NCI-H524 (cell line): ENCODE results near the gene GAK.

Experiments used
- DNase-seq, 2 experiments: peaks; one replicate each; lab custom pipeline; 2025; lab: John Stamatoyannopoulos, UW

The GAK gene

DNA sequence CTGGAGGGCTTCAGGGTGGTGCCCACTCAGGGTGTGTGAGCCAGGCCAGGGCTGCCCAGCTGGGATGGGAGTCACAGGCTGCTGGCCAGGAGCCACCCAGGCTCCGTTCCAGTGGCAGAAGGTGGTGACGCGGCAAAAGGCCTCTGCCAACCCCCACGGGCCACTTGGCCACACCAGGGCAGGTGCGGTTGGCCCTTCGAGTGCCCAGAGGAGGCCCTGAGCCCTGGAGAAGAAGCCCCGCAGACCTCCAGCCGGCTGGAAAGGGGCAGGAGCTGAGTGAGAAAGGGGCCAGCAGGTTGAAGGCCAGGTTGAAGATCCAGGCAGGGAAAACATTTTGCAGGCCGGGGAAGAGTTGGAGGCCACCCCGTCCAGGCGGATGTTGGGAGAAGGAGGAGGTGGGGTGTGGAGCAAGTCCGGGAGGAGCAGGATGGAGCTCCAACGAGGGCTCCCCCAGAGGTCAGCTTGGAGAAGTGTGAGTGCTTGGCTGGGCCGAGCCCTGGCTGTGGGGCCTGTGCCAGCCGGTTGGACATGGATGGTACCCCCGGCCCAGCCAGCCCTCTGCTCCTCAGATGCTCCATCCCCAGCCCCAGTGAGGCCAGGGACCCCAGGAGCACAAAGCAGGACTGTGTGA lies 103.4 kb downstream of the GAK start:
- no peak for DNase-seq

DNA sequence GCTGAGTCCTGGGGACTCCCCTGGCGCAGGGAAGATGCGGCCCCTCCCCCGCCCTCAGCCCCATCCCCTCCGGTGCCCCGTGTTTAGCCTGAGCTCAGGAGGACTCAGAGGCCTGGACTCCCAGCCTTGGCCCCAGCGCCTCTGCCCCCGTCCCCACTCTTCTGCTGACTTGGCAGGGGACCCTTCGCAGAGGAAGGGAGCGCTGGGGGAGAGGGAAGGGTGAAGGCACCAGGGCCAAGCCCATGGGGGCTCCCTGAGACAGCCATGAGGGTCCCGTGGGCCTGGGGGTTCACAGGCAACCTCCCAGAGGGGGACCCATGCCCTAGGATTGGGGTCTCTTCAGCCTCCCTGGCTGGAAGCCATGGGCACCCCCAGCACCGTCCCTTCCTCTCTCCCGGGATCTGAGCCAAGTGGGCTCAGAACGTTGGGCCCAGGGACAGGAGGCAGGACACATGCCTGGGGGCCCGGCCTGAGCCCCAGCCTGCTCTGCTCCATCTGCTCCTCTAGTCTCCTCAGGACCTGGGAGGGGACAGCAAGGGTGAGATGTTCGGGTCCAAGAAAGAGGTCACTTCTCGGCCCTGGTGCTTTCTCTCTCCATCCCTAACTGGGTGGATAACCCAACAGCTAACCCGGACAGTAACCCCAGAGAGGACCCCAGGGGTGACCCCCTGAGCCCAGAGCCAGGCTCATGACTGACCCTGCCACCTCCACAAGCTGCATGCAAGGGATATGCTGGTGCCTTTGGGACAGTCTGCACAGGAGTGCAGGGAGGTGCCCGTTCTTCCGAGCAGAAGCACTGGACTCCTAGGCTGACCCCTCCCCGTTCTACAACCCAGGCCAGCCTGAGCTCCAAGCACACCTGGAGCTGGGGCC lies 104.7 kb downstream of the GAK start:
- DNase-seq: peak in 1 of 2 experiments; percentile 31

DNA sequence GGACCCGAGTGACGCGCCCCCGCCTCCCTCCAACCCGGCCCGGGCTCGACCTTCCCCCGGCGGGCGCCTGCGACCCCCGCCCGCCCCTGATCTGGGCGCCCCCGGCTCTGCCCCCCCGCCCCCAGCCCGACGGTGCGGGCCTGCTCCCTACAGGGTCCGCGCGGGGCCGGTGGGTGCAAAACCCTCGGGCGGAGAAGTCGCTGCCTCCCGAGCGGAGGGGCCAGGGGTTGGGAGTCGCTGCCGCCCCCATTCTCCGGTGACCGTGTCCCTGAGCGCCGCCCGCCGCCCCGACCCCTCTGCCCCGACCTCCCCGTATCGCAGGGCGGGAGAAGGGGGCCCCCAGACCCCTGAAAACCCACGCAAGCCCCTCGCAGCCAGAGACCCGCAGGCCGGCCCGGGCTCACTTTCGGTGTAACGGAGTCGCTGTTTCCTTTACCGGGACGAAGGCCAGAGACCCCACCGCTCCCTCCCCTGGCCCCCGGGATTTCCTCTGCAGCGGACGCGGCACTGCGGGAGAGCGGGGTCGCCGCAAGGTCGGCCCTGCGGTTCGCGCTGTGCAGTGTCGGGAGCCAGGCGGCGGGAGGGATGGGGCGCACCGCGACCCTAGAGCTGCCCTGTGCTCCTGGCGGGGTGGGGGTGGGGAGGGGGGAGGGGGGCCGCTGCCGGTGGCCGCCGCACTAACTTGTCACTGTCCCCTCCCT lies 105.5 kb downstream of the GAK start:
- no peak for DNase-seq

DNA sequence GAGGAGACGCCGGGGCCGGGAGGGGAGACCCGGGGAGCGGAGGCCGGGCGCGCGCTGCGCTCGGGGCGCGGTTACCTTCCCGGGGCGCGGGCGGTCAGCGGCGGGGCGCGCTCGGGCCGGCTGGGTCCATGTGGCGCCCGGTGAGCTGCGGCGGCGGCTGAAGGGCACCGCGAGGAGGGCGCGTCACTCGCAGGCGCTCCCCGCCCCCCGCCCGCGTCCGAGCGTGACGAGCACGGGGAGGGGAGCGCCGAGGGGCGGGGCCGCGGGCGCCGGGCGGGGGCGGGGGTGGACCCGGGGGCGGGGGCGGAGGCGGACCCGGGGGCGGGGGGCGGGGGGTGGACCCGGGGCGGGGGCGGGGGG lies 106.2 kb downstream of the GAK start, which contains the start of gene CPLX1:
CPLX1 (minus strand) TSS at position 159 of the 360 bp plus-strand sequence. CDS start 1,607 bp downstream, outside the sequence.
- peak in 1 of 2 experiments; percentile 60 for DNase-seq

DNA sequence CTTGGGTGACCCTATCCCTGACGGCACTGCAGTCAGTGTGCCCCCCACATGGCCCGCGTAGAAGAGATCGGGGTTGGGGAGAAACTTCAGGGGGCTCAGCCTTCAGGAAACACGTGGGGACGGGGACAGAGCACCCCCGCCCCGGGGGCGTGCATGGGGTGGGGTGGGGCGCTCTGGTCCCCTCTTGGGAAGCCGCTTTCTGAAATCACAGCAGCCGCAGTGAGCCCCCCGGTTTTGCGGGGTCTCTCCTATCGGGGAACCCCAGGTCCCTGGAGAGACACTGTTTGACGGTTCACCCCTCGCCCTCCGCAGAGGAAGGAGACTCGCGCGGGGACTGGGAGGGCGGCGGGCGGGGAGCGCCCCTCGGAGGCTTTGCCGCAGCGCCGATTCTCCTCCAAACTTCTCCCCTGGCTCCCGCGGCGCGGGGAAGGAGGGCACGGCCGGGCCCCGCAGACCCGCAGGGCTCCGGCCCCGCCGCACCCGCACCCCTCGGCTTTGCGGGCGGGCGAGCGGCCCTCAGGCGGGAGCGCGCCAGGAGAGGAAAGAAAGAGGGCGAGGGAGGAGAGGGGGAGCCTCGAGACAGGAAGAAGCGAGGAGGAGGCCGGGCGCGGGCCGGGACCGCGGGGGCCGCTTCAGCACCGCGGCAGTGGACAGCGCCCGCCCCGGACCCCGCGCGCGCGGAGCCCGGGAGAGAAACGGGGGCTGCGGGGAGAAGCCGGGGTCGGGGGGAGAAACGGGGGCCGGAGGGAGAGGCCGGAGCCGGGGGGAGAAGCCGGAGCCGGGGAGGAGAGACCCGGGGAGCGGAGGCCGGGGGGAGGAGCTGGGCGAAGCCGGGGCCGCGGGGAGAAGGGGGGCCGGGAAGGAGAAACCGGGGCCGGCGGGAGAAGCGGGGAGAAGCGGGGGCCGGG lies 106.8 kb downstream of the GAK start:
- DNase-seq: no peak

DNA sequence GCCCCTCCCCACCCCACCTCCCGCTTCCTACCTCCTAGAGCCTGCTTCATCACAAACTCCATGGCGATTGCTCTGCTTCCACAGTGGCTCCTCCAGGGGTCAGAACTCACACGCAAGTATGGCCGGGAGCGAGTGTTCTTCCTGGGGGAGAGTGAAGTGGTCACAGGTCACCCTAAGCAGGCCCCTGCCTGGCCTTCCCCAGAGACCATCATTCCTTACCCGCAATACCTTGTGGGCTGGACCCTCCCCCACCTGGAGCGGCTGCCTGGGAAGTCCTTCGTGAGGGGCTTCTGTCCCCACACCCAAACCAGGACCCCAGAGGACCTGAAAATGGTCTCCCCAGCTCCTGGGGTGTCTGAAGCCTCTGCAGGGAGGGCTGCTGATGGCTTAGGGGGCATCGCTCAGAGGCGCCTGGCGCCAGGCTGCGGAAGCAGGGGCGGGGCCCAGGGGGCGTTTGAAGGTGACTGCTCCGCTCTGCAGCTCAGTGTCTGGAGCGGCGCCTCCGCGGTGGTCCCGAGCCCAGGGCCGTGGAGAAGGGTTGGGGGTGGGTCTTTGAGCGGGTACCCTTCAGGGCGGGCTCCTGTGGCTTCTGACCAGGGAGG lies 107.6 kb downstream of the GAK start:
- no peak for DNase-seq

DNA sequence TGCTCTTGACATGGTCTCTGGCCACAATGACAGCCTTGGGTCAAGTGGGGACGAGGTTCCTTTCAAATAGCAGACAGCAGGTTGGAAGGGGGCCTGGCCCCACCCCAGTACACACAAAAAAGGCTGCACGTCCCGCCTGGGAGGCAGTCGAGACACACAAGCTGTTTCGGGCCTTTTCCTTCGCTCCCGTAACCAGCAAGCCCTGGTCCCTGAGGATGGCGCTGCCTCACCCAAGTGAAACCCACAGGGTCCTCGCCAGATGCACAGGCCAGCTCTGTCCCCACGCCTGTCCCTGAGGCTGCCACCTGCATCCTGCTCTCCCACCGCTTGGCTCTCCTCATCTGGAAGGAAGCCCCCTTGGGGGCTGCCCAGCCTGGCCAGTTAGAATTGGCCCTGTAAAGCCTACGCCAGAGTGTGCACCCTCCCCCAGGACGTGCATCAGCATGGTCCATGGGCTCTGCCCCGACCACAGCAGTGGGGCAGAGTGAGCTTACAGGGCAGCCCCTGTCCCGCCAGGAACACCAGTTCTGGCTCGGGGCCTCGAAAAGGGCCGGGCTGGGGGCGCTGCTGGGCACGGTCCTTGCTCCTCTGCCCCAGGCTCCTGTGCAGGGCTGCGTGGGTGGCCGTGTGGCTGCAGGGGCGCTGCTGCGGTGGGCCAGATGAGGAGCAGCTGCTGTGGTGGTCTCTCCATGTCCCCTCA lies 108.2 kb downstream of the GAK start:
- DNase-seq: no peak

DNA sequence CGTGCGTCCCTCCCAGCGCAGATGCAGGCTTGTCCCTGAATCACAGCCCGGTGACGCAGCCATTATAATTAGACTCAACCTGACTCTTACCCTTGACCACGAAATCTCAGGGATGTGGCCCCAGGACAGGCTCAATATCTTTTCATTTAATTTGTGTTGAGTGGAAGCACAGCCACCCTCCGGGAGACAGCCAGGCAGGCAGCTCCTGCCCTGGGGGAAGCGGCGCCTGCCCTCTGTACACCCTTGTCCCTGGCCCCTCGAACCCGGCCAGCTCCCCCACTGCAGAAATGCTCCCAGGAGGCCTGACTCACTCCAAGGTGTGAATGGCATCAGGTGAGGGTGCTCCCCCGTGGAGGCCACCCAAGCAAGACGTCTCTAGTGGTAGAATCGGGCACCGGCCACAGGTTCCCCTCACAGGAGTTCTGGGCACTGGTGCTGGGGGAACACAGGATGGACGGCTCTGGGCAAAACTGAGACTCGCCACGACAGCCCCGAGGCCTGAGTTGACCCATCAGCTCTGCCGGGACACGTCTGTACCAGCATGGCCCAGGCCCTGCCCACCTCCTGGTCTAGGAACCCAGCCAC lies 108.8 kb downstream of the GAK start:
- no peak for DNase-seq

DNA sequence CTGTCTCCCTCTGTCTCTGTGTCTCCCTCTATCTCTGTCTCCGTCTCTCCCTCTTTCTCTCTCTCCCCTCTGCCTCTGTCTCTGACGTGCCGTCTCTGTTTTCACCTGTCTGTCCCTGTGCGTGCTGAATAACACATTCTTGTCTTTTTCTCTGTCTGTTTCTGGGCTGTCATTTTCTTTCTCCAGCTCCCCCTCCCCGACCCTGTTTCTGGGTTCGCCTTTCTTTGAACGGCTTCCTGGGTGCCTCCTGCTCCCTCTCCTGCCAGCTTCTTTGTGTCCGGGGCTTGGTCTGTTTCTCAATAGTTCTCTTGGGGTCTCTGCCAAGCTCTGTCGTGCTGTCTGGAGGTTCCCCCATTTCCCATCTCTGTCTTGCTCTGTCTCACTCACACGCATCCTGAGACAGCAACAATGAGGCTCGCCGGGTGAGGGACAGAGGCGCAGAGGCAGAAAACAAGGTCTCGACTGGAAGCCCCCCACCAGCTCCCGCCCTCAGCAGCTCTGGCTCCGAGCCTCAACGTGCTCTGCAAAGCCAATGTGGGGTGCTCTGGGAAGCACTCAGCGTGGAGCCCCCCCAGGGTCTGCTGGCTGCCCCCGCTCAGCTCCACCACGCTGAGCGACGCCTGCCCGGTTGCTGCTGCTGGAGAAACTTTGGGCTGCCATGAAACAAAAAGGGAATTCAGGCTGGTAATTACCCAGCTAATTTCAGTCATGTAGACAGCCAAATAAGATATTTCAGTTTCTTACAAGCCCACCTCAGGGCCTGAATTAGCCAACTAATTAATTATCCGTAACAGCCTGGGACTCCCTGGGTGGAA lies 109.5 kb downstream of the GAK start:
- no peak for DNase-seq

DNA sequence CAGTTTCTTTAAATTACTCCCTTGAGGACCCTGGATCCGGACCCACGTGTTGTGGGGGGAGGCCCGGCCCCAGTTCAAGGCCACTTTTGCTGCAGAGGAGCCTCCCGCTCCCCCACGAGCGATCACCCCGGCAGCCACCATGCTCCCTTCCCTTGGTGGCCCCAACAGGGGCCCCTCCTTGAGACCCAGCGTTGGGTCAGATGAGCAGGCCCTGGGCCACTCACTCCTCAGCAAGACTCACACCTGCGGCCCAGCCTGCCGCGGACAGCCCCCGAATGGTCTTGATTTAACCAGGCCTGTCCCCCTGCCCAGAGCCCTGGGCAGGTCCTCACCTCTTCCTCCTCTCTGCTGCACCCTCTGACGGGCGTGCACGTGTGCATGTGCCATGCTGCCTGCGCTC lies 110.5 kb downstream of the GAK start:
- no peak for DNase-seq

DNA sequence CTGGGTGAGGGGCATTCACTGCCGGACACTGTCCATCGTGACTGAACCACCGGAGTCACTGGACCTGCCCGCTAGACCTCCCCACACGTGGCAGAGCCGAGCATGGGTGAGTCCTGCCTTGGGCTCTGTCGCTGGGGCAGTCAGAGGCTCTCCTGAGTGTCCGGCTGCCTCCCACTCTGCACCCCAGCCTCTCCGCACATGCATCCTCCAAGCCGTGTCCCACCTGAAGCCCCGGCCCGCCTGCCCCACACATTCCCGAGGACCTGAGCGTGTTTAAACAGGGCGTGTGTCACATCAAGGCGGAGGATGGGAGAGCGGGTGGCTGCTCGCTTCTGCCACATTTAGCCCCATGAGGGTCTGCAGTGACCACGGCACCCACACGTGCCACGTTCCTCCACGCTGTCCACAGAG lies 110.9 kb downstream of the GAK start:
- DNase-seq: no peak

DNA sequence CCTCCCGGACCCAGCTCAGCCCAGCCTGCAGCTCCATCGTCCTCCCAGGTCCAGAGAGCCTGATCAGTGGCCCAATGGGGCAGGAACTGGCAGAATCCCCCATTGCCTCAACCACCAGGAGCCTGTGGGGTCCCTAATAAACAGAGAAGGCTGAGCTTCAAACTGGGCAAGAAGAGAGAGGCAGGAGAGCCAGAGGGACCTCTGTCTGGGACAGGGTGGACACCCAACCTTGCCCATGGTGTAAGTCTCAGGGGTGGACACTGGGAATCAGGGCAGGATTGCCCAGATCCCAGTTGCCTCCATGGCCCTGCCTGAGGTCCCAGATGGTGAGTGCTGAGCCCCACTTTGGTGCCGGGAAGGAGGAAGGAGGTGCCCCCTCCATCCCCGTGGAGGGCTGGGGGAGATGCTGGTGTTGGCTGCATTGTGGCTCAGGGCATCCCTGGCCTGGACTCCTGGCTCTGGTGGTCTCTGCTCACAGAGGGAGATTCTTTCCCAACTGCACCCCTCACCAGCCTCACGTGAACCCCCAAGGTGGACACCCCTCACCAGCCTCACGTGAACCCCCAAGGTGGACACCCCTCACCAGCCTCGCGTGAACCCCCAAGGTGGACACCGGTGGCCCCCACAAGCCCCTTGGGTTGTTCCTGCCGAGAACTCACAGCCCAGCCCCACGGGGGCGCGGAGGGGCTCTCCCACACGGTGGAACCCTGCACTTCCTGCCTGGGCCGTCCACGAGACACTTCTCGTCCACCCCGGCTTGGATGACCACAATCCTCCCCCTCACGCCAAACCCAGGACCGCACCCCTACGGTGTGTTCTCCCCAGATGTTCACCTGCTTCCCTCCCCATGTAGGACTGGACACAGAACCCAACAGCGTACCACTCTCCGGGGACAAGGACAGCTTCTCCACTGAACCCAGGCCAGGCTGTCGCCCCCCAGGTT lies 111.6 kb downstream of the GAK start:
- DNase-seq: no peak

DNA sequence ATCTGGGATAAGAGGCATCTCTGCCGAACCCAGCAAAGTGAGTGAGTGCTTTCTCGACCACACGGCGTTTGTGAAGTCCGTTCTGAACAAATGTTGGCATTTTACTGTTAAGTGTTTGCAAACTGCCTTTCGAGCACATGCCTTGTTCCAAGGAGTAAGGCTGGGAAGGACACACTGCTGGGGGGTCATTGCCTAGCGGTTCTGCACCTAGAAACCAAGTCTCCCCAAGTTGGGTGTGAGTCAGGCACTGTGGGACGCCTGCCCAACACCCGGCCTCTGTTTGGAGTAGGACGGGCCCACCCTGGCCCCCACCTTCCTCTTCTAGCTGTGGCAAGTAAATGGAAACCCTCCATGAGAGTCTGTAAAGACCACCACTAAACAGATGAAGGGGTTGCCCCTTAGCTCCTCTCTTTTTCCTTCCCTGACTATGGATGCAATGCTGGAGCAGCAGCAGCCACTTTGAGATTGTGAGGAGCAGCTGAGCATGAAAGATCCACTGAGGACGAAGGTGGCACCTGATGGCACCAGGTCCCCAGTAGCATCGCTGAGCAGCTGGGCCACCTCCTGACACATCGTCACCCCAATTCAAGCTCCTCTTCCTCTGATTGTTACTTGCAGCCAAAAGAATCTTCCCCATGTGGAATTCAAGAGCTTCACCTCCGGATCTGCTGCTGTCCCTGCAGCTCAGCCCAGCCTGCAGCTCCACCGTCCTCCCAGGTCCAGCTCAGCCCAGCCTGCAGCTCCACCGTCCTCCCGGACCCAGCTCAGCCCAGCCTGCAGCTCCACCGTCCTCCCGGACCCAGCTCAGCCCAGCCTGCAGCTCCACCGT lies 112.5 kb downstream of the GAK start:
- no peak for DNase-seq

DNA sequence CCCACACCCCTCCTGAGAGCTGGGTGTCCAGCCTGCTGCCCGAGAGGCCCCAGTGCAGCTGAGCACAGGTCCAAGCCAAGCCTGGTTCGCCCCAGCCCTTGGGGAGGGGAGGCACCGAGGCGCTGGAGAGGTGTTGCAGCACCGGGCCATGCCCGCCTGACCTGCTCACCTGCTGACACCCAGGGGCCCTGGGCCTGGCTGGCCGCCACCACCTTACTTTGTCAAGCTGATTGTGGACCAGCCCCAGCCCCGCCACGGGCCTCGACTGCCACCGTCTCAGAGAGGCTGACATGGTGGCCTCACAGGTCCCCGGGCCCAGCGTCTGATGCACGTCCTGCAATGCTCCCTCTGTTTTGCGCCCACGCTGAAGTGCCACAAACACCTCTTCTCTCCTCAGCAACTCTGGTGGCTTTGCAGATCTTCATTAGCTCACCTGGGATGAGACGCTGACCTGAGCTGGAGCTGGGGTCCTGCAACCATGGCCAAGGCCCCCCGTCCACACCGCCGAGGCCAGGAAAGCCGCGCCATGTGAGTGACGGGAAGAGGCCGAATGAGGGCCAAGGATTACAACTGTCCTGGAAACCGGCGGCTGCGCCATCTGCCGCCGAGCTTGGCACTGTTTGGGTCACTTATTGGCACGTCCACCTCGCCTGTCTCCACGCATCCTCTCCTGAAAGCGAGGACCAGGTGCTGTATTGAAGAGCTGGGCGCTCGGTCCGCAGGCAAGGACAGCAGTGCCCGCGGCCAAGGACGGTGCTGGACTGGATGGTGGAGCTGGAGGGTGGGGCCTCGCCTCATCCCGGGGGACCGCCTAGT lies 113.8 kb downstream of the GAK start:
- no peak for DNase-seq

DNA sequence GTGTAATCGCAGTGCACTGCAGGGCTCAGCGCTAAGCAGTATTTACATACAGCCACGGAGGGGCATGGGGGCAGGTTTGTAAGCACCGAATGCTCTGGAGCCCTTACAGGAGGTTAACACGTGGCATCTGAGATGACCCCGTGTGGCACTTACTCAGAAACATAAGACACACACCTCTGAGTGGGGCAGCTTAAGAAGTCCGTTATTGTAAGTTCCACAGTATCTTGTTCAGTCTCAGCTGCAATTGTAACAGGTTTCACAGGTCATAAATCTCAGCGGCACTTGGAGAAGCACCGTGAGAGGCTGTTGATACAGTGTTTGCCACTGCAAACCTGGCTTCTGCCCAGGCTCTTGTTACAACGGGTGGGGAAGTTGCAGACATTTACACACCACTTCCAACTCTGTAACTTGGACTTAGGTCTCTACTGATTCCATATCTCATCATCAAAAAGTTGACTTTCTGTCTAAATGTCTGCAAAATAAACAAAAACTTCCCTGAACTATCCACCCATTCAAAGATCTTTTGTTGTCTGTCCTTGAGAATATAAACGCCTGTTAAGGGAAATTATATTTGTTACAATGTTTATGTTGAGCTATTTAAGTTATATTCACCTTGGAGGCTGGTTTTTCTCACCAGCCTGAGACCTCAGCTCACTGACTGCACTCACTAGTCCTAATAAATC lies 116.5 kb downstream of the GAK start:
- DNase-seq: peak; percentile 37 to 61

DNA sequence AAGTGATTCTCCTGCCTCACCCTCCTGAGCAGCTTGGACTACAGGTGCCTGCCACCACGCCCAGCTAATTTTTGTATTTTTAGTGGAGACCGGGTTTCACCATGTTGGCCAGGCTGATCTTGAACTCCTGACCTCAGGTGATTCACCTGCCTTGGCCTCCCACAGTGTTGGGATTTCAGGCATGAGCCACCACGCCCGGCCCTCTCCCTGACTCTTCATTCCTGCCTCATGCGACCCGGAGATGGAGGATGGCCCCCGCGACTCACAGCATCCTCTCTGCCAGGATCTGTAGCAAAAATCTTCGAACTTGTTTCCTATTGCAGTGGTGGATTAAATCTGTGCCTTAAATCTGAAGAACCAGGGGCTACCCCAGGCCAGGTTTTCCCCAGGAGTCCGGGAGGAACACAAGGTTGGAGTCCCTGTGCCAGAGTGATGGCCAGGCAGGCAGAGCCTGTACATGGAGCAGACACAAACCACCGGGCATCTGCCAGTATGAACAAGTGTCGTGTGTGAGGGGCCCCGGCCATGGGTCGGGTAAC lies 117.7 kb downstream of the GAK start:
- DNase-seq: no peak
